ENCODE results near the gene TRAM1L1. TPM values are rescaled to one million over a fixed set of nuclear protein-coding genes. Genes with fewer than 3 reads are reported as not detected.

Gene TRAM1L1
- total and polyA plus RNA-seq, 2 experiments from 2014 or later: 3.3 to 3.7 TPM

DNA sequence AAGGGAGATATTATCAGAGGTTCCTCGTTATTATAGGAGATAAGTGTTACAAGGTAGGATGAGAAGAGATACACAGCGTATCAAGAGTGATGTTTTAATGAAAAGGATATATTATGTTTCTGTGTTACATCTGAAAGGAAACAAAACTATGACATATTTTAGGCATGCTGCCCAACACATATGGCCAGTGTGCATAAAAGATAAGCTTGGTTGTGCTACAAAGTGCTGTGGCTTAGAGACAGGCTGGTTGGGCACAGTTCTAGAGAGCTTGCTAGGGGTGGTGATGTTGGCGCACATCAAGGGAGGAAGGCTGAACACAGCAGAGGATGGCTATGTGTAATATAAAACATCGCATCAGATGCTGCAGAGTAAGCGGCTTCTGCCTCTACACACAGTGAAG, 42.4 kb downstream of the TRAM1L1 start:
- H3K36me3 ChIP-seq (ENCODE audit: low read depth): no peaks in the 10 kb centered on the region
- DNase-seq: no peak
- in situ Hi-C loops (cut with MboI): no loop called here
- no peaks in the 10 kb centered on the region for H3K9me3 ChIP-seq (ENCODE audit: low read depth)
- no peaks in the 10 kb centered on the region for H3K9me2 ChIP-seq (ENCODE audit: insufficient read depth)
- H3K79me2 ChIP-seq (ENCODE audit: insufficient read depth): no peaks in the 10 kb centered on the region
- H3F3A ChIP-seq (ENCODE audit: insufficient read depth): no peaks in the 10 kb centered on the region
- H4K20me1 ChIP-seq (ENCODE audit: insufficient read depth): no peaks in the 10 kb centered on the region
- H3K4me3 ChIP-seq: no peak overlapping the region
- no peaks in the 10 kb centered on the region for H3K27me3 ChIP-seq (replicated peaks; ENCODE audit: insufficient read depth)
- no peak for TF ChIP-seq EZH2phosphoT487 (IDR thresholded peaks at IDR 0.05; ENCODE audit: insufficient read depth, low read depth)
- no peak for TF ChIP-seq EZH2 (IDR thresholded peaks at IDR 0.05; ENCODE audit: insufficient read depth, poor library complexity, severe bottlenecking)
- H2AFZ ChIP-seq: no peak overlapping the region
- H3K4me1 ChIP-seq (ENCODE audit: insufficient read depth): no peaks in the 10 kb centered on the region
- no peak overlapping the region for H3K4me2 ChIP-seq (ENCODE audit: unreplicated experiment)
- no peak overlapping the region for H3K27ac ChIP-seq
- 32 to 34% methylated on average over 5 of the region's 5 CpGs for WGBS, 2 experiments (ENCODE audit: low coverage in 1 of 2, low lambda C conversion rate in 2 of 2, missing lambda C conversion rate in 2 of 2)
- no peak overlapping the region for H3K9ac ChIP-seq
